GM21529 (cell line): ENCODE data around the gene CFAP43.

Source experiments
- ATAC-seq: cut with Tn5 transposase; IDR thresholded peaks from one replicate; pipeline ENCODE4 v1.9.1; 2021; ENCODE audit not compliant: unreplicated experiment

CFAP43 gene

GRCh38 chr10:104100795-104101194, 131.4 kb downstream of the CFAP43 start:
- ATAC-seq = no peak

DNA sequence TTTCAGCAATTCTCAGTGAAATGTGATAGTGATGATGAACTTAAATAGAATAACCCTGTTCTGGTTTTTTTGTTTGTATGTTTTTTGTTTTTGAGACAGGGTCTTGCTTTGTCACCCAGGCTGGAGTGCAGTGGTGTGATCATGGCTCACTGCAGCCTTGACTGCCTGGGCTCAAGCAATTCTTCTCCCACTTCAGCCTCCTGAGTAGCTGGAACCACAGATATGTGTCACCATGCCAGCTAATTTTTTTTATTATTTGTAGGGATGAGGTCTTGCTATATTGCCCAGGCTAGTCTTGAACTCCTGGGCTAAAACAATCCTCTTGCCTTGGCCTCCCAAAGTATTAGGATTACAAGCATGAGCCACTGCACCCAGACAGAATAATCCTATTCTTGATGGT, 132.2 kb downstream of the CFAP43 start:
- no peak for ATAC-seq

- ATAC-seq = no peak
Measured at GRCh38 chr10:104099269-104099668, 132.9 kb downstream of the CFAP43 start.

DNA sequence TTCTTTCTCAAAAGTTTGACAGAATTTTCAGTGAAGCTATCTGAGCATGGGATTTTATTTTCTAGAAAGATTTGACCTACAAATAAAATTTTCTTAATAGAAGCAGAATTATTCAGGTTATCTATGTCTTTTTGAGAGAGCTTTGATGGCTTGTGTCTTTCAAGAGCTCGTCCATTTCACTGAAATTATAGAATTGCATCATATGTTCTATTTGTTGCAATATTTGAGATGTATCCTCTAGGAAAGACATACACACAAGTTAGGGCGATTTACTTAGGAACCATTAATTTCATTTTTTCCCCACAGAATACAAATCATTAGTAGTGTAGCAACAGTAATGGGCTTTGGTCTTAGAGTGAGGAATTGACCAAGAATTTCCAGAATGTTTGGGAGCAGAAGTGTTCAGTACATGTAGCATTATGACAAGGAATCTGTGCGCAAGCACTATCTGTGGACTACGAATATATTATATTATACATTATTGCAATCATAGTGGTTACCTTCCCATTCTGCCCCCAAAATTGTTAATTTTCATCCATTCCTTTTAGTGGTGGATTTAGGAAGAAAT, 133.7 kb downstream of the CFAP43 start:
- ATAC-seq = no peak

GRCh38 chr10:104096692-104097091, 135.5 kb downstream of the CFAP43 start:
- no peak for ATAC-seq

DNA sequence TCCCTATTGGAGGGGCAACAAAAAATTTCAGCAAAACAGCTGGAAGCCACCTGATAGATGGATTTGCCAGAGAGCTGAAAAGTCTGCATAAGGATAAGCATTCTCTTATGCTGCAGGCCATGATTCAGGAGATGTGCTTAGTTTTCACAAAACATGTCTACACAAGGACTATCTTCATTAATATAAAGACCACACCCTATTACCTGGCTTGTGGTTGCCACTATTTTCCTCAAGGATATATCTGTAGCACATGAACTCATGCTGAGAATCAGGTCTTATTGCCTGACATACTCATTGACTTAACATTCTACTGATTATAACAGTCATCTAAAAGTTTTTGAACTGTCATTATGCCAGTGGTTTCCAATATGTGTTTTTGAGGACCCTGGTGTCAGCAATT, 139.4 kb downstream of the CFAP43 start:
- no peak for ATAC-seq

DNA sequence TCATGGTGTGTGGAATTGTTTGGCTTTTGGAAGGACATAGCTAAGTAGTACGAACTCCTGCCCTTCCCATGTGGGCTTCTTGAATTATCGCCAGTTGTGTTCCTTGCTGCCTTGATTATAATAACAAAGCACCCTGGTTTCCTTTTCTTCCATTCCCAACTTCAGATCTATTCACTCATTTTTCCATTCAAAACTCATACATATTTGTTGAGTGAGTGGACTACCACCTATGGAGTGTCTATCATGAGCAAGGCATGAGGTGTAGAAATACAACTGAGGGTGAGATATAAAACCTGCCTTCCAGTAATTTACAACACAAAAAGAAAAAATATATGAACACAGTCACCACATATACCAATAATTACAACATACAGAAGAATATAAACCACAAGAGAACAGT, 141.6 kb downstream of the CFAP43 start:
- no peak for ATAC-seq

DNA sequence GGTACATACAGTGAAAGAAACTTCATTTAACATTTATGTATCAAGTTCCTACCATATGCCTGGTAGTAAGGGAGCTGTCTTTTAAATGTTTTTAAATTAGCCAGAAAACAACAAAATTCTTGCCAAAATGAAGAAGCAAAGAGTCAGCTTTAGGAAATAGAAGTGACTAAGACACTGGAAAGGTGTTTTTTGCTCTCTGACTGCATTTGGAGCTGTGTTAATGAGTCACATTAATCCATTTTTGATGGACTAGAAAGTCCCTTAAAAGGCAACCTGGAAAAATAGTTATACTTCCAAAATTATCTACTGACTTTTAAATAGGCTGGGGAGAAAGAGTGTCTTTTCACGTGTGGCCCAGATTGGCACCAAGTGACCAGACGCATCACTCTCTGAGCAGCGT, 142.5 kb downstream of the CFAP43 start:
- ATAC-seq = no peak

DNA sequence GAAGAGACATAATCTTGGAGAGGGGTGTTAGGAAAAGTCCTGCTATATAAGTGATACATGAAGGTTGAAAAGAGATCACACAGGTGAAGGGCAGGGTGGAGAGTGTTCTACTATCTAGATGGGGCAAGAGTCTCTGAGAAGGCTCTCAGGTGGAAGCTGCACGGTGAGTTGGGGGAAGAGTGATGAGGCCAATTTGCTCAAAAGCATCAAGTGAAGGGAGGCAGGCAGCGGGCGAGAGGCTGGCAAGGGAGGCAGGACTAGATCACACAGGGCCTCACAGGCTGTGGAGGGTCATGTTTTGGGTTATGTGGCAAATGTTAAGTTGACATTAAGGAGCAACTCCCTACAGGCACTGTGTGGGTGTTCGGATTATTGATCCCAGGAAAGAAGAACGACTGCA, 143.9 kb downstream of the CFAP43 start:
- no peak for ATAC-seq

- ATAC-seq = no peak
Measured at GRCh38 chr10:104085801-104086400, 146.3 kb downstream of the CFAP43 start, which contains the start of gene COL17A1. Gene COL17A1, minus strand, starts transcription at chr10:104085880. Its CDS starts 5,207 bp downstream, at chr10:104080673.

- ATAC-seq = no peak
Measured at GRCh38 chr10:104084482-104085142, 147.6 kb downstream of the CFAP43 start.

DNA sequence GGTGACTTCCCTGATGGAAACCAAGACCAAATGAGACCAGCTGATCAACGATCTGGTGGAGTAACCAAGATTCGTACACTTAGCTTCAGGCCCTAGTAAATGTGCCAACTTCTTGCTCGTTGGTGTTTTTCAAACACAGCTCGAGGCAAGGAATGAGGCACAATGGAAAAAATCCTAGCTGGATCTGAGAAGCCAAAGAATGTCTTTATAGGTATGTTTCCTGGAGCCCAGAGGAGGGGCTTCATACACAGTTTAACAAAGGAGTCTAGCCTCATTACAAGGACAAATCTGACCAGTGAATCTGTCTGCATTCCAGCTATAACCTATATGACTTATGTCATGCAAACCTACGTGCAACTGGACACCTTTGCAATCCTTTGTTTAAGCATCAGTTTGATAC, 150.2 kb downstream of the CFAP43 start:
- no peak for ATAC-seq

GRCh38 chr10:104080762-104081161, 151.4 kb downstream of the CFAP43 start:
- ATAC-seq = no peak
